GM21619 (cell line): ENCODE measurements around the gene DERL2.
A peak's percentile ranks its signal among the peaks of the same experiment; 100 is the strongest.

ENCODE experiments used
- ATAC-seq: cut with Tn5 transposase; IDR thresholded peaks from one replicate; pipeline ENCODE4 v1.9.1; 2021; ENCODE audit not compliant: unreplicated experiment

Gene DERL2

GRCh38 chr17:5501685-5502084 lies 15.7 kb upstream of the DERL2 start:
- no peak for ATAC-seq

GRCh38 chr17:5500589-5501391 lies 14.8 kb upstream of the DERL2 start:
- ATAC-seq = no peak

- no peak for ATAC-seq
Observed at GRCh38 chr17:5500247-5500588, 14.2 kb upstream of the DERL2 start.

GRCh38 chr17:5499476-5500231 lies 13.7 kb upstream of the DERL2 start:
- no peak for ATAC-seq

GRCh38 chr17:5492970-5493369 lies 7.0 kb upstream of the DERL2 start:
- no peak for ATAC-seq

GRCh38 chr17:5488752-5489151 lies 2.8 kb upstream of the DERL2 start:
- no peak for ATAC-seq

GRCh38 chr17:5486206-5487124 lies 487 bp upstream of the DERL2 start, which contains the start of gene MIS12:
Gene MIS12 (plus strand): TSS chr17:5486566. CDS start chr17:5488863, 2,297 bp downstream.
- ATAC-seq = peak; percentile 87

GRCh38 chr17:5481451-5481850 lies 4.5 kb downstream of the DERL2 start:
- ATAC-seq = no peak

- ATAC-seq = no peak
Observed at GRCh38 chr17:5480962-5481361, 5.0 kb downstream of the DERL2 start.

- no peak for ATAC-seq
Observed at GRCh38 chr17:5478992-5479391, 7.0 kb downstream of the DERL2 start.

- no peak for ATAC-seq
Observed at GRCh38 chr17:5473906-5474305, 12.1 kb downstream of the DERL2 start.

- ATAC-seq = no peak
Observed at GRCh38 chr17:5472511-5472910, 13.5 kb downstream of the DERL2 start.

GRCh38 chr17:5468075-5468473 lies 17.9 kb downstream of the DERL2 start:
- ATAC-seq = peak; percentile 5

GRCh38 chr17:5467416-5467815 lies 18.6 kb downstream of the DERL2 start:
- ATAC-seq = no peak

GRCh38 chr17:5466295-5466694 lies 19.7 kb downstream of the DERL2 start:
- ATAC-seq = no peak

- no peak for ATAC-seq
Observed at GRCh38 chr17:5464717-5465507, 21.1 kb downstream of the DERL2 start.

GRCh38 chr17:5446786-5447185 lies 39.2 kb downstream of the DERL2 start:
- no peak for ATAC-seq

GRCh38 chr17:5444209-5444608 lies 41.8 kb downstream of the DERL2 start:
- no peak for ATAC-seq

GRCh38 chr17:5443728-5444127 lies 42.2 kb downstream of the DERL2 start:
- ATAC-seq = no peak

- ATAC-seq = no peak
Observed at GRCh38 chr17:5439446-5439764, 46.6 kb downstream of the DERL2 start.
